ENCODE data around the gene UPK1A.

DNA sequence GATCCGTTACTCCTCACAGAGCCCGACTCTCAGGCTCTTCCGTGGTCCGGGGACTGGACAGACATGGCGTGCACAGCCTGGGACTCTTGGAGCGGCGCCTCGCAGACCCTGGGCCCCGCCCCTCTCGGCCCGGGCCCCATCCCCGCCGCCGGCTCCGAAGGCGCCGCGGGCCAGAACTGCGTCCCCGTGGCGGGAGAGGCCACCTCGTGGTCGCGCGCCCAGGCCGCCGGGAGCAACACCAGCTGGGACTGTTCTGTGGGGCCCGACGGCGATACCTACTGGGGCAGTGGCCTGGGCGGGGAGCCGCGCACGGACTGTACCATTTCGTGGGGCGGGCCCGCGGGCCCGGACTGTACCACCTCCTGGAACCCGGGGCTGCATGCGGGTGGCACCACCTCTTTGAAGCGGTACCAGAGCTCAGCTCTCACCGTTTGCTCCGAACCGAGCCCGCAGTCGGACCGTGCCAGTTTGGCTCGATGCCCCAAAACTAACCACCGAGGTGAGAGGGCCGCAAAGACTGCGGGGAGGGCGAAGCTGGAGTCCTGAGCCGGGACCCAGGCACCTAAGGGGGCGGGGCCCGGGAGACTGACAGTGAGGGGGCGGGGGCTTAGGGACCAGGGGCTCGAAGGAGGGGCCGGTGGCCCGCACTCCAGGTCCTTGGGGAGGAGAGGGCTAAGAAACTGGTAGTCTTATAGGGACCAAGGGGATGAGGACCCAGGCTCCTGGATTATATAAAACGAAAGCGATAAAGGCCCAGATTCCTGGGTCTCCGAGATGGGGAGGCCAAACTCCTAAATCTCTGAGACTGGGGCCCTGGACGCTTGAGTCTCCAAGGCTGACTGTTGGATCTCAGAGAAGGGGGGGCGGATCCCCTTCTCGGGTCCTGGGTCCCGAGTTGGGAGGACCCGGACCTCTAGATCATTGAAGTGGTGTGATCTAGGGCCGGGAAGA lies 22.8 kb upstream of the UPK1A start:
- TF ChIP-seq, protein P1, sequence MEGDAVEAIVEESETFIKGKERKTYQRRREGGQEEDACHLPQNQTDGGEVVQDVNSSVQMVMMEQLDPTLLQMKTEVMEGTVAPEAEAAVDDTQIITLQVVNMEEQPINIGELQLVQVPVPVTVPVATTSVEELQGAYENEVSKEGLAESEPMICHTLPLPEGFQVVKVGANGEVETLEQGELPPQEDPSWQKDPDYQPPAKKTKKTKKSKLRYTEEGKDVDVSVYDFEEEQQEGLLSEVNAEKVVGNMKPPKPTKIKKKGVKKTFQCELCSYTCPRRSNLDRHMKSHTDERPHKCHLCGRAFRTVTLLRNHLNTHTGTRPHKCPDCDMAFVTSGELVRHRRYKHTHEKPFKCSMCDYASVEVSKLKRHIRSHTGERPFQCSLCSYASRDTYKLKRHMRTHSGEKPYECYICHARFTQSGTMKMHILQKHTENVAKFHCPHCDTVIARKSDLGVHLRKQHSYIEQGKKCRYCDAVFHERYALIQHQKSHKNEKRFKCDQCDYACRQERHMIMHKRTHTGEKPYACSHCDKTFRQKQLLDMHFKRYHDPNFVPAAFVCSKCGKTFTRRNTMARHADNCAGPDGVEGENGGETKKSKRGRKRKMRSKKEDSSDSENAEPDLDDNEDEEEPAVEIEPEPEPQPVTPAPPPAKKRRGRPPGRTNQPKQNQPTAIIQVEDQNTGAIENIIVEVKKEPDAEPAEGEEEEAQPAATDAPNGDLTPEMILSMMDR (conservative IDR thresholded peaks at IDR 0.05; ENCODE audit: low read length): no peak
- TF ChIP-seq EZH2phosphoT487 (IDR thresholded peaks at IDR 0.05; ENCODE audit: borderline replicate concordance, low read depth, low read length): no peak
